AG20443 (cell line): Measurements from ENCODE around the gene CERS1.

ENCODE experiments used
- DNase-seq: peaks from one replicate; pipeline ENCODE4 v3.0.0; 2012; ENCODE audit warnings: low spot score, mixed read lengths

Gene CERS1

GRCh38 chr19:18895824-18896341 lies at the start of gene CERS1:
Gene CERS1 (minus strand): TSS chr19:18896158. CDS start chr19:18896072, 86 bp downstream.
- peak; percentile 59 for DNase-seq

- no peak for DNase-seq
Observed at GRCh38 chr19:18945297-18945696, 49.3 kb upstream of the CERS1 start.

- no peak for DNase-seq
Observed at GRCh38 chr19:18943465-18943864, 47.5 kb upstream of the CERS1 start.

- no peak for DNase-seq
Observed at GRCh38 chr19:18942692-18943091, 46.7 kb upstream of the CERS1 start.

- DNase-seq = no peak
Observed at GRCh38 chr19:18941628-18942354, 45.8 kb upstream of the CERS1 start.

GRCh38 chr19:18940769-18941627 lies 45.0 kb upstream of the CERS1 start, which contains the start of gene HOMER3:
Gene HOMER3 (minus strand): TSS chr19:18941217. CDS start chr19:18938982, 2,235 bp downstream.
- DNase-seq = peak; percentile 95

- peak; percentile 80 for DNase-seq
Observed at GRCh38 chr19:18939922-18940768, 44.2 kb upstream of the CERS1 start.

GRCh38 chr19:18939163-18939562 lies 43.2 kb upstream of the CERS1 start:
- no peak for DNase-seq

GRCh38 chr19:18933297-18933696 lies 37.3 kb upstream of the CERS1 start:
- no peak for DNase-seq

GRCh38 chr19:18932216-18932841 lies 36.4 kb upstream of the CERS1 start:
- DNase-seq = peak; percentile 96

- no peak for DNase-seq
Observed at GRCh38 chr19:18931316-18932162, 35.6 kb upstream of the CERS1 start.

GRCh38 chr19:18929311-18929710 lies 33.4 kb upstream of the CERS1 start:
- DNase-seq = no peak

GRCh38 chr19:18928018-18928805 lies 32.3 kb upstream of the CERS1 start:
- DNase-seq = no peak

- no peak for DNase-seq
Observed at GRCh38 chr19:18924684-18925213, 28.8 kb upstream of the CERS1 start.

- no peak for DNase-seq
Observed at GRCh38 chr19:18922228-18922985, 26.4 kb upstream of the CERS1 start.

GRCh38 chr19:18921593-18921992 lies 25.6 kb upstream of the CERS1 start:
- DNase-seq = no peak

GRCh38 chr19:18920400-18920799 lies 24.4 kb upstream of the CERS1 start:
- no peak for DNase-seq

GRCh38 chr19:18919900-18920214 lies 23.9 kb upstream of the CERS1 start:
- no peak for DNase-seq
